HG02852 (cell line): ENCODE results near the gene PC.

ENCODE experiments used
- ATAC-seq: cut with Tn5 transposase; IDR thresholded peaks from one replicate; pipeline ENCODE4 v1.9.1; 2021; ENCODE audit warnings: mild to moderate bottlenecking, moderate library complexity; ENCODE audit not compliant: unreplicated experiment

Gene PC

GRCh38 chr11:66885950-66886440 lies 72.2 kb downstream of the PC start:
- ATAC-seq = no peak

- no peak for ATAC-seq
Observed at GRCh38 chr11:66885469-66885868, 72.7 kb downstream of the PC start.

- ATAC-seq = no peak
Observed at GRCh38 chr11:66884443-66884842, 73.7 kb downstream of the PC start.

- ATAC-seq = no peak
Observed at GRCh38 chr11:66883016-66883965, 74.9 kb downstream of the PC start.

- ATAC-seq = no peak
Observed at GRCh38 chr11:66882561-66883015, 75.6 kb downstream of the PC start.

- ATAC-seq = no peak
Observed at GRCh38 chr11:66881927-66882452, 76.2 kb downstream of the PC start.

GRCh38 chr11:66881451-66881835 lies 76.7 kb downstream of the PC start:
- ATAC-seq = no peak

- ATAC-seq = no peak
Observed at GRCh38 chr11:66880496-66881450, 77.4 kb downstream of the PC start.

- ATAC-seq = no peak
Observed at GRCh38 chr11:66879999-66880398, 78.2 kb downstream of the PC start.

- ATAC-seq = no peak
Observed at GRCh38 chr11:66879583-66879982, 78.6 kb downstream of the PC start.

- no peak for ATAC-seq
Observed at GRCh38 chr11:66879000-66879399, 79.2 kb downstream of the PC start.

- no peak for ATAC-seq
Observed at GRCh38 chr11:66878474-66878873, 79.7 kb downstream of the PC start.

- ATAC-seq = no peak
Observed at GRCh38 chr11:66877588-66878385, 80.4 kb downstream of the PC start.

GRCh38 chr11:66875378-66875777 lies 82.8 kb downstream of the PC start:
- no peak for ATAC-seq

- no peak for ATAC-seq
Observed at GRCh38 chr11:66874232-66874631, 84.0 kb downstream of the PC start.

- no peak for ATAC-seq
Observed at GRCh38 chr11:66871521-66871901, 86.7 kb downstream of the PC start.

GRCh38 chr11:66870616-66871520 lies 87.3 kb downstream of the PC start:
- ATAC-seq = no peak

- no peak for ATAC-seq
Observed at GRCh38 chr11:66870131-66870530, 88.1 kb downstream of the PC start.

- ATAC-seq = no peak
Observed at GRCh38 chr11:66869567-66869870, 88.7 kb downstream of the PC start.
